GM21360 (cell line): ENCODE measurements around the gene ZFP3.
"Not testable (repeated sequence)": the region's sequence is repeated elsewhere in the genome, so short reads cannot be mapped to it uniquely, and the experiment has no call there.

Experiments used
- ATAC-seq: cut with Tn5 transposase; IDR thresholded peaks from one replicate; pipeline ENCODE4 v1.9.1; 2021; ENCODE audit warnings: mild to moderate bottlenecking, moderate library complexity; ENCODE audit not compliant: unreplicated experiment

ZFP3 gene

DNA sequence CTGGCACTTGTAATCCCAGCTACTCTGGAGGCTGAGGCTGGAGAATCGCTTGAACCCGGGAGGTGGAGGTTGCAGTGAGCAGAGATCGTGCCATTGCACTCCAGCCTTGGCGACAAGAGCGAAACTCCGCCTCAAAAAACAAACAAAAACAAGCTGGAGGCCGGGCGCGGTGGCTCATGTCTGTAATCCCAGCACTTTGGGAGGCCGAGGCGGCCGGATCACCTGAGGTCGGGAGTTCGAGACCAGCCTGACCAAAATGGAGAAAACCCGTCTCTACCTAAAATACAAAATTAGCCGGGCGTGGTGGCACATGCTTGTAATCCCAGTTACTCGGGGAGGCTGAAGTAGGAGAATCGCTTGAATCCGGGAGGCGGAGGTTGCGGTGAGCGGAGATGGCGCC lies 992 bp upstream of the ZFP3 start:
- not testable (repeated sequence) for ATAC-seq

DNA sequence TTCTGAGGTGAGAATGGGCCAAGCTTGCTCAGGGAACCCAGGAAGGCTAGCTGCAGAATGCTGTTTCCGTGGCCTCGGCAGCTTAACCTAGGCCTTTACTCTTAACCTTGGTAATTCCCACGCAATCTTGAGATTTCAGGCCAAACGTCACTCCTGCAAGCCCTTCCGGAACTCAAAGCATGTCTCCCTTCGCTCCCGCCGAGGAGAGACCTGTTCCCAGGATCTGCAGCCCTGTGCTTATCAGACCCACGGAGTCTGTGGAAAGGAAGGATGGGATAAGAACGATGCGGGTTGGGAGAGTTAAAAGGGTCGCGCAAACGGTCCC lies 524 bp upstream of the ZFP3 start:
- ATAC-seq, result no peak

DNA sequence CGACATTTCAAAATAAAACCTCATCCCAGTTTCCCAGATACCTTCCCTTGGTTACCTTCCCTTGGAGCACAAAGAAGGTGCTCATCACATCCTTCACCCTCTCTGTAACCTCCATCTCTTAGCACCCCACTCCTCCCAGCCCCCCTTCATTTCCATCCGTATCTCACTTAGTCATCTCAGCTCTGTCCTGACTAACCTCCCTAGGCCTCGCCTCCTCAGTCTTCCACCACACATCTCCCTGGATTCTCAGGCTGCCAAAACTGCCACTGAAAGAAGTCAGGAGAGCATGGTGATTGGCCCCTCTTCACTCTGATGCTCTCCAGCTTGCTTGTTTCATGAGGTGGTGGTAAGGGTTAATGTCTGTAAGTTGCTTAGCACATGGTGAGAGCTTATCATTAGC lies 2.3 kb downstream of the ZFP3 start:
- ATAC-seq, result no peak

DNA sequence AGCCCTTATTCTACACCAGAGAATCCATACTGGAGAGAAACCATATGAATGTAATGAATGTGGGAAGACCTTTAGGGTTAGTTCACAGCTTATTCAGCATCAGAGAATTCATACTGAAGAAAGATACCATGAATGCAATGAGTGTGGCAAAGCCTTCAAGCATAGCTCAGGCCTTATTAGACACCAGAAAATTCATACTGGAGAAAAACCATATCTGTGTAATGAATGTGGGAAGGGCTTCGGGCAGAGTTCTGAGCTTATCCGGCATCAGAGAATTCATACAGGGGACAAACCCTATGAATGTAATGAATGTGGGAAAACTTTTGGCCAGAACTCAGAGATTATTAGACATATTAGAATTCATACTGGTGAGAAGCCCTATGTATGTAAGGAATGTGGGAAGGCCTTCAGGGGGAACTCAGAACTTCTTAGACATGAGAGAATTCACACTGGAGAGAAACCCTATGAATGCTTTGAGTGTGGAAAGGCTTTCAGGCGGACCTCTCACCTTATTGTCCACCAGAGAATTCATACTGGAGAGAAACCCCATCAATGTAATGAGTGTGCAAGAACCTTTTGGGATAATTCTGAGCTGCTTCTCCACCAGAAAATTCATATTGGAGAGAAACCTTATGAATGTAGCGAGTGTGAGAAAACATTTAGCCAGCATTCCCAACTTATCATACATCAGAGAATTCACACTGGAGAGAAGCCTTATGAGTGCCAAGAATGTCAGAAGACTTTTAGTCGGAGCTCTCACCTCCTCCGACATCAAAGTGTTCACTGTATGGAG lies 14.1 kb downstream of the ZFP3 start:
- no peak for ATAC-seq

- ATAC-seq, result no peak
Measured at GRCh38 chr17:5096731-5097100, 18.4 kb downstream of the ZFP3 start.

DNA sequence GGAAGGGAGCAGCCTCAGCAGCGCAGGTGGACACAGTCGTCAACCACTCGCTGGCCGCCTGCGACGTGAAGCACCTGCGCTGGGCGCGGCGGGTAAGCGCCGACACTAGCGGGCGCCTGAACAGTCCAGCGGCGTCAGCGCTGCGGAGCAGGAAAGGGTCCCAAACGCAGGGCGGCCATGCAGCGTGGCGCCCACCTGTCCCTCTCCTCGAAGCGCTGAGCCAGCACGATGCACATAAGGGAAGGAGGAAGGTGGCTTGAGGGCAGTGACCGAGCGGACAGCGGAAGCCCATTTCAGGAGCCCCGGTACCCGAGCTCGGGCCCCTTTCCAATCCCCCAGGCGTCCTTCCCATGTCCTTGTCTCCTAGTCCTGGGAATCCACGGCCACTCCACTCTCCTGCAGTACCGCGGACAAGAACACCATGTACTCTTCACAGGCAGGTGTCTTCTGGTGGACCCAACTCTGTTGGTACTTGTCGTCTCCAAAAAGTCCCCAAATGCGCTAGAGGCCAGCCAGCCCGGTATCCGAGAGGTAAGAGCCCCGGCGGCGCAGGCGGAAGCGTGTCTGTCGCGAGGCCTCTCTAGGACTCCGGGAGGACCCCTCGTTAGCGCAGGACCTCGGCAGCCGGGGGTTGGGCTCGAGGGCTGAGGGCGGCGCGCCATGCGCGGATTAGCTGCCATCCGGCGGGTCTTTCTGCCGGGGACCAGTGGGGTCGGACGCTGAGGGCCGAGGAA lies 19.0 kb downstream of the ZFP3 start:
- no peak for ATAC-seq

- ATAC-seq, result no peak
Measured at GRCh38 chr17:5099271-5099670, 21.0 kb downstream of the ZFP3 start.

GRCh38 chr17:5100832-5101231 lies 22.6 kb downstream of the ZFP3 start:
- ATAC-seq, result no peak

GRCh38 chr17:5110816-5111215 lies 32.5 kb downstream of the ZFP3 start:
- no peak for ATAC-seq

DNA sequence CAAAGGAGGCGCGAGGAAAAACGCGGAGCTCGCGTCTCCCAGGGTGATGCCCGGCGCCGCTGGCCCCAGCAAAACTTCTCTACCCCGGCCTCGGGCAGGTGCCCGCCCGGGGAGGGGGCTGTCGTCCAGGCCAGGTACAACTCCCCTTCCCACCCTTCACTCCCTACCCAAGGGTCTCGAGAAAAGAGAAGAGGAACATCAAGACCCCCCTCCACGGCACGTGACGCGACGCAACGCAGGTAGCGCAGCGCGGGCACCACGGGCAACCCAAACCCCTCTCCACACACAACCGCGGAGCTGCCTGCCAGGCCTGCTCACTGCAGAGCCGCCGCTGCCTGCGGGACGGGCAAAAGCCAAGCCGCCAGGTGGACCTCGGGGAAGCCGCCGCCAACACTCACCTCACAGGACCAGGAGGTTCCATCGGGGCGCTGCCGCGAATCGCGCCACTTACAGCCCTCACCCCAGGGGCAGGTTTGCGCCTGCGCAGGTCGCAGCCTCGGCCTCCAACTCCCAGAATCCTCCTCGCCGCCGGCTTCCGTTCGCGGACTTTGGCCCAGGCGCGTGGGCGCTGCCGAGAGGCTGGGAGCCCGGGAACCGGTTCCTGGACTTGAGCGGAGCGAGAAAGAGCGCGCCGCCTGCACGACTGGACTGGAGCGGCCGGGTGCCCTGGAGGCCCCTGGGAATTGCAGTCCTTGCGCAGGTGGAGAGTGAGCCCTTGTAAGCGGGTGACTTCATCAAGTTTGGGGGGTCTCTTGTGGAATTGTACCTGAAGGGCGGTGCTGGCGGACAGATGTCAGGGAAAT lies 33.3 kb downstream of the ZFP3 start, which contains the start of gene ZNF232:
TSS of gene ZNF232 (minus strand) at position 477 of the 803 bp plus-strand sequence. CDS start at position 421, 56 bp downstream.
- ATAC-seq, result peak; percentile 84

- ATAC-seq, result no peak
Measured at GRCh38 chr17:5115673-5116651, 37.7 kb downstream of the ZFP3 start, which contains the start of gene USP6. Gene USP6 (plus strand): TSS chr17:5116032. CDS start chr17:5130368, 14,336 bp downstream.

DNA sequence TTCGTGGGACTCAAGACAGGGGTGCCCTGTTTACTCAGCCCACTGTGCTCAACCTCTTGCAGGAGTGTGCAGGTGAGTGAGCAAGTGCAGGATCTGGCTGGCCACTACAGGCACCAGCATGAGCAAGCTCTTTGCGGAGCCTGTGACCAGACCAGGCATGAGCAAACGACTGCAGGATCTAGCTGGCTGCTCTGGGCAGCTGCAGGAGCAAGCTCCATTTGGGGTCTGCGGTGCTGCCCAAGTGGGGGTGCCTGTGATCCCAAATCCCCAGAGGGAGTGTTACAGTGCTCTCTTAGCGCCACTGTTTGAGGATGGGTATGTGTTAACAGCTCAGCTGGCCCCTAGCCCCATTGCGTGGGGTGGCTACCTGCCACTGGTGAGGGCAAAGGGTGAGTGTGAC lies 40.0 kb downstream of the ZFP3 start:
- ATAC-seq, result no peak

GRCh38 chr17:5120036-5120435 lies 41.8 kb downstream of the ZFP3 start:
- no peak for ATAC-seq

GRCh38 chr17:5120436-5121185 lies 42.3 kb downstream of the ZFP3 start:
- ATAC-seq, result not testable (repeated sequence)

DNA sequence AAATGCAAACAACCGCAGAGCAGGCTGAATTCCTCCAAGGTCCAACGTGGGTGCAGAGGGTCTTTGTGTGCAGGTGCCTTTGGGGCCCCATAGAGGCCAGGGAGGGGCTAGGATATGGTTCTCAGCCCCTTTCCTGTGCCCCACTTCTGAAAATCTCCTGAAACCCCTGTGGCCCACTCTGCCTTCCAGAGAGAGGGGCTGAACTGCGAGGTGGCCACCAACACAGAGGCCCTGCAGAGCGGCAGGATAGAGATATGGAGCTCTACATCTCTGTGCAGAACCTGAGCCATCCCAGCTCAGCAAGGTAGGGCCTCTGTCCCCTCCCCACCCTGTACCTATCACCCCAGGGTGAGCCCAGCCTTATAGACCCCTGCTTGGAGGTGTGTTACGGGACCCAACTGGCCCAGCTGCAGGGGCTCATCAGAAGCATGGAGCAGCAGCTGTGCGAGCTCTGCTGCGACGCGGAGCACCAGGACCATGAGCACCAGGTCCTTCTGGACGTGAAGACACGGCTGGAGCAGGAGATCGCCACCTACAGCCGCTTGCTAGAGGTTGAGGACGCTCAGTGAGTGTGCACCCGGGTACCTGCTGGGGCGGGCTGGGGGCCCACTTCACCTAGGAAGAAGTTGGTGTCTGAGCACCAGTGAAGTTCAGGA lies 43.0 kb downstream of the ZFP3 start:
- ATAC-seq, result no peak

DNA sequence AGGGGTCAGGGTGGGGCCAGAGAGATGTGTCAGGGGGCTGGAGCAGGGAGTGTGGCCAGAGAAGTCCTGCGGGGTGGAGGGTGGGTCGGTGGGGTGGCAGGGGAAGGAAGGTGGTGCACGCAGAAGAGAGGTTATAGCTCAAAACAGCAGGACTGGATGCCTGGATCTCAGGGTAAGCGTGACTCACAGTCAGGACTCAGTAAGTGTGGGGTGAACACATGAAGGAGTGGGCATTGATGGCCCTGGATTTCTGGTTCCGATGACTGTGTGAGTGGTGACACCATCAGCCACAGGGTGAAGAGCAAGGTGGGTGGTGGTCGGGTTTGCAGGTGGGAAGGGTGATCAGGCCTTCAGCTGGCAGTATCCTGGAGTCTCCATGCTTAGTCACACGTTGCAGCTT lies 43.8 kb downstream of the ZFP3 start:
- ATAC-seq, result not testable (repeated sequence)

DNA sequence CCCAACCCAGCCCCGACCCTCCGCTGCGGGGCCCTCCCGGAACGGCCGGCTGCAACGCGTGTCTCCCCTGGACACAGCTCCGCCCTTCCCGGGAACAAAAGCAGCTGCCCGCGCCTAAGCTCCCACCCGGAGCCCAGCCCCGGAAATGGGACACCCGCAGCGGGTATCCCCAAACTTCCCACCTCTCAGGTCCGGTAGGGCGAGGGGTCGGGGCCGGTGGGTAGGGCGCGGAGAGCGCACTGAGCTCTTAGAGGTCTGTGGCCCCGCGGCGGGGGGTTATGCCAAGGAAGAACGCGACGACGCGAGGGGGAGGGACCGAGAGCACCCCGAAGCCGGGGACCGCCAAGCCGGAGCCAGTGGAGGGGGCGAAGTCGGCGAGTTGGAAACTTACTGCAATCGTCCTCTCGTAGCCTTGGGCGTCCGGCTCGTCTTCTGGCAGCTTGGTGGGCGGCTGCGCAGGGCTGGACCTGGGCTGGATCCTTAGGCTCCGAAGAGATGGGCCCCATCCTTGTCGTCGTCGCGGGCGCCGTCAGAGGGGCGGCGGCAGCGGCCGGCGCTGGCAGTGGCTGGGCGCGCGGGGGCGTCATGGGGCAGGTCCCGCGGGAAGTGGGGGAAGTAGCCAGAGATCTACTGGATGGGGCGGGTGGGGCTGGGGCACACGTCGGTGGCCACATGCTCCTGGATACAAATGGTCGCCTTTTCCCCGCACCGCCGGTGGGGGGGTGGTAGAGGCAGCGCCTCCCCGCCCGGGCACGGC lies 44.5 kb downstream of the ZFP3 start:
- no peak for ATAC-seq

DNA sequence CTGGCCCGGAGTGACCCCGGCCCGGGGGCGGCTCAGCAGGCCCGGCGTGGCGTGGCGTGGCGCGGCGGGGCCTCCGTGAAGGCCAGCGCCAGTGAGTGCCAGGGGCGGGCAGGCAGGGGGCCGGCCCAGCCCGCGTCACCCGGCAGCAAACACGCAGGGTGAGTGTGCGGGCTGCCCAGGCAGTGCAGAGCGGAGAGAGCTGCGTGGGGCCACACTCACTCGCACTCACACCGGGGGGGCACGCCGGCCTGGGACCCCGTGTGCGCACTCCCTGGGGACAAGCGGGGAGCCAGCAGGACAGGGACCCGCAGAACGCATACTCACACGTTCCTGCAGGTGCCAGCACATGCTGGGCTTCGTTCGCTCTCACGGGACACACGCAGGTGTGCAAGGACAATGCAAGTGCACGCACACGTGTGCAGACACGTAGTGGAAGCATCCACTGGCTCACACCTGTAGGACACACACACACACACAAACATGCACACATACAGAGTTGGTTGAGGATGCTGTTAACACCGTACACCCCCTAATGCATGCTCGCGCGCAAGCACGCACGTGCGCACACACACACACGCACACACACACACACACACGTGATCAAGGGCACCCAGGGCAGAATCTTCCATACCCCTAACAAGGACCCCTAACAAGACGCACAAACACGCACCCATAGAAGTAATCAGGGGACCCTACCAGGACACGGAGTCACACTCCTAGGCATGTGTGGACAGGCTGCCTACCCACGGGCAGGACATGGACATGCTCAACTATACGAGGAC lies 45.3 kb downstream of the ZFP3 start:
- ATAC-seq, result no peak
